GM18873 (cell line): ENCODE results near the gene PARD3.

Experiments used
- ATAC-seq: cut with Tn5 transposase; IDR thresholded peaks from one replicate; pipeline ENCODE4 v1.9.1; 2021; ENCODE audit warnings: mild to moderate bottlenecking, moderate library complexity, moderate number of reproducible peaks; ENCODE audit not compliant: unreplicated experiment, low FRiP score

Gene PARD3

DNA sequence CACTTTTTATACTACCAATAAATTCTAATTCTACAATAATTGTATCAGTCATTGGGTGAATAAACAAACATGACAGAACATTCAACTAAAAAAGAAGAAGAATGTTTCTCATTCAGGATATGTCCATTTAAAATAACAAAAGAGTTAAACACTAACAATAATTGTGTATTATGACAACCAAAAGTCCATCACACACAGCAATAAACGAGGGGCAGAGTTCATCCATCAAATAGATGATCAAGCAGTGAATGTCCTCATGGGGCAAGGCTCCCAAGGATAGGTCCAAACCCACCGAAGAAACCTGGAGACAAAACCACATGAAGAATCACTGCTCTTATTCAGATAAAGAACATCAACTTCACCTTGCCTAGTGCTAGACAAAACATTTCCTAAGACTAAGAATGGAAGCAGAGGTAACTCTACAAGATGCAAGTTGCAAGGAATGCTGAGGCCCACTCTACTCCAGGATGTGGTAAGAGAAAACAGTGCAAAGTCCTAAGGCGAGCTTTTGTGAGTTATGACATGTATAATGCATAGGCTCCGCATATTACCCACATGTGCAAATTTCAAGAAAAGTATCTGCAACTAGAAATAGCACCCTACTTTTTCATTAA is 115.1 kb downstream of the PARD3 start:
- no peak for ATAC-seq

GRCh38 chr10:34698979-34699378 is 116.1 kb downstream of the PARD3 start:
- ATAC-seq = no peak

GRCh38 chr10:34698248-34698831 is 116.8 kb downstream of the PARD3 start:
- ATAC-seq = no peak

DNA sequence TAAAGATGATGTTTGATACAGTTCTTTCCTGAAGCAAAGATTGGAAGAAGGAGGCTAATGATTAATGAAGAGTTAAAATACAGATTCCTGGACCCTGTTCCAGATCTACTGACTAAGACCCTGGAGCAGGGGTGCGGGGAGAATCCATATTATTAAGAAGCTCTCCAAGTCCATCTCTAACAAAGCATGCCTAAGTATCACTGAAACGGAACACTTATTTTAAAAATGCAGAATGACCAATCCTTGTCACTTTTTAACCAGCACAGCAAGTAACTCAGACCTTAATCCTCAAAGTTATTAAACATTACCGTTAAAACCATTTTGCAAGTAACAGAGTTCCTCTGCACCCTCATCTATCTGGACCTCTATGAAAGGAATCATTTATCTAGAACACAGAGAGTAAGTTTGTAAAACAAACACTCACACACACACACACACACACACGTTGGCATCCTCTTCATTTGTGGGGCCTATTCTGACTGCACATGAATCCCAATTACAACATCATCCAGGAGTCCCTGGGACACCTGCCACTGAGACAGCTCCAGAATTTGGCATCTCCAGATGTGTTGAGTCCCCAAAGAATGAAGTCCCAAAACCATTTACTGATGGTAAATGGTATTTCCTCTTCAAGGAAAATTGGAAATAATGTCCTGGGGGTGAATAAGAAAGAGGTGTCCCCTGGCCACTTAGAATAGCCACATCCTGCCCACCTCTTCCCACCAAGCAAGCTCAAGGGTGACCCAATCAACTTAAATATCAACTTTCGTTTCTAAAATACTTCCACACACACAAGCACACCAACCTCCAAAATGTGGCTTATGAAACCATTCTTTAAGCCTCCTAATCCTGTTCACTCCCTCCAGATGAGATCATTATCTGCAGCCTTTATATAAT is 117.5 kb downstream of the PARD3 start:
- ATAC-seq = no peak

GRCh38 chr10:34696423-34696822 is 118.7 kb downstream of the PARD3 start:
- ATAC-seq = no peak

GRCh38 chr10:34690383-34691049 is 124.6 kb downstream of the PARD3 start:
- ATAC-seq = no peak

DNA sequence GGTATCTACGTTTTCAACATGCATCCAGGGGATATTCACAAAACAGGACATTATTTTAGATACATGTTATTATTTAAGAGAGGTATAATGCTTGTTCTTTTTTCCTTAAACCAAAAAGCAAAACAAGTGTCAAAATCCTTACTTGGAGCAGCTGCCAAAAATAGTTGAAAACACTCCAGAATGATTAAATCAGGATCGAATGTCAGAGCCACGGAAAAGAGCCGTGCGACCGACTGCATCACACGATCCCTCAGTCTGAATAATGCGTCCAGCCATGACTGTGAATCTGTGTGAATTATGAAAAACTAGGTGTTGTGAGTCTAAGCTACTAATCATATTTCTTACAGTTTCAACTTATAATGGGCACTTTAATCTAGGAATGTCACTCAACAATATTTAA is 126.0 kb downstream of the PARD3 start:
- no peak for ATAC-seq

DNA sequence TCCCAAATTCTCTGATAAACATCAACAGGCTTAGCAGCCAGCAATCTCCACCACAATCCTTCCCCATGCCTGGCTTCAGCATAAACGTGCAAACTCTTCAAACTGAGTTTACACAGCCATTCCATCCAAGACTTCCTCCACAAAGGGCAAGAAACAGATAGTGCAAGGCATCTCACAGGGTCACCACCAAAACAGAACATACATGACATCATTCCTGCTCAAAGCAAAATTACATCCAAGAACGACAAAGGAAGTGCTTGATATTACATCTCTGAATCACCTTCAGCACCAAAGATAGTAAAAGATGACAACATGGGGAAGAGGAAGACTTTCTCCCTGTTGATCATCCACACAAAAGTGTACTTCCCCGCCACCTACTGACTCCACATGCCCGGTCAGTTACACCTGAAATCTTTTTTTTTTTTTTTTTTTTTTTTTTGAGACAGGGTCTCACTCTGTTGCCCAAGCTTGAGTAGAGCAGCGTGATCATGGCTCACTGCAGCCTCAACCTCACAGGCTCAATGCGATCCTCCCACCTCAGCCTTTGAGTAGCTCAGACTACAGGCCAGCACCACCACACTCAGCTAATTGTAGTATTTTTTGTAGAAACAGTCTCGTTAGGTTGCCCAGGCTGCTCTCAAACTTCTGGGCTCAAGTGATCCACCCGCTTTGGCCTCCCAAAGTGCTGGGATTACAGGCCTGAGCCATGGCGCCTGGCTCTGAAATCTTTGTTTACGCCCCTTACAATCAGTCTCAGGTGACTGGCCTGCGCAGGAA is 127.5 kb downstream of the PARD3 start:
- ATAC-seq = no peak

- ATAC-seq = no peak
Measured at GRCh38 chr10:34682580-34682979, 132.5 kb downstream of the PARD3 start.

DNA sequence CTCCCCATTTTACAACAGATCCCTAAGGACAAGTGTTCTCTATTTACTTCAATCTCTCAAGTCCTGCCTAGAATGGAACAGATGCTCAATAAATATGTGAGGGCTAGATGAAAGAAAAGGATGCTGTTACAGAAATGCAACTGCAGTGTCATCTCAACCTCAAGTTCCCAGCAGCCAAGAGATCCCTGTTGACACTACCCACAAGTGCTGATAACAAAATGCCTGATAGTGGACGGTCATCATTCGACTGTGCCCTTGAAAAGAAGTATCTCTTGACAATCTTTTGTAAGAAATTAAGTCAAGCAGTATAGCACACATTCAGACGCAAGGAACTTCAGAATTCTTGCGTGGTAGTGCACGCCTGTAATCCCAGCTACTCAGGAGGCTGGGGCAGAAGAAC is 133.2 kb downstream of the PARD3 start:
- no peak for ATAC-seq

DNA sequence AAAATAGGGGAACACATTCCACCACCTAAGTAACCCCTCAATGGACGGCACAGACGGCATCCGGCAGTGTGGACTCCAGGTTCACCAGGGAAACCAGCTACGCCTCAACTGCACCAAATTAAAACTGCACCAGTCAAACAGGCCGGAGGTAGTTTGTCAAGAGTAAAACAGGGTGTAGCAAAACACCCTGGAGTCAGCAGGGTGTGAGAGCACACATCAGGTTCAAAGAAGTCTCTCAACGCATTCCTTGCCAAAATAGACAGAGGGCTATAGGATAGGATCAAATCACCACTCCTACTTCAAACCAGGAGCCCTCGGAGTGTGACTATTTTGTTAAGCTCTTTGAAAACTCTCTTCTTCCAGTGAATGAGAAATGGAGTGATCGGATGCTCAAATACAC is 135.9 kb downstream of the PARD3 start:
- ATAC-seq = no peak

- no peak for ATAC-seq
Measured at GRCh38 chr10:34677591-34677990, 137.5 kb downstream of the PARD3 start.

DNA sequence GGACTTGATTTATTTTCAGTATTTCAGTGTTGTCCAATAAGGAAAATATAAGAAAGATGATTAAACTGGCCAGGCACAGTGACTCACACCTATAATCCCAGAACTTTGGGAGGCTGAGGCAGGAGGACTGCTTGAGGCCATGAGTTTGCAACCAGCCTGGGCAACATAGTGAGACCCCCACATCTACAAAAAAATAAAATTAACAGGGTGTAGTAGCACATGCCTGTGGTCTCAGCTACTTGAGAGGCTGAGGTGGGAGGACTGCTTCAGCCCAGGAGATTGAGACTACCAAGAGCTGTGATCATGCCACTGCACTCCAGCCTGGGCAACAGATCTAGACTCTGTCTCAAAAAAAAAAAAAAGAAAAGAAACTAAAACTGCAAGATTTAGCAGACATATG is 138.0 kb downstream of the PARD3 start:
- no peak for ATAC-seq

GRCh38 chr10:34674176-34674575 is 140.9 kb downstream of the PARD3 start:
- ATAC-seq = no peak

DNA sequence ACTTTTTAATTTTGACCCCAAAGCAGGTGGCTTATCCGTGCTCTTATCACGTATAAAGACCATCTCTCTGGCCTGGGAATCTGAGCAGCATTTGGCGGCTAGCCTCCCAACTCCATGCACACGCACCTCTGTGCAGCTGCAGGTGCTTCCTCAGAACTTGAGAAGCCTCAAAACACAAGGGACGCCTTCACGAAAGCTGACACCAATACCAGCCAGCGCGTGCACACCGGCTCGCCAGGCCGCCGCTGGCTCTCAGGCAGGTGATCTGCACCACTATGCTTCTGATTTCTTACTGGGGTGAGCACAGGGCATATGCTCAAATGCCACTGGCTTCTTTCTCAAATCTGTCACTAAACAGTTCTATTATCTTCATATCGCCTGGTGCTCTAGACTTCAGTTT is 145.0 kb downstream of the PARD3 start:
- no peak for ATAC-seq

GRCh38 chr10:34669079-34669478 is 146.0 kb downstream of the PARD3 start:
- no peak for ATAC-seq

DNA sequence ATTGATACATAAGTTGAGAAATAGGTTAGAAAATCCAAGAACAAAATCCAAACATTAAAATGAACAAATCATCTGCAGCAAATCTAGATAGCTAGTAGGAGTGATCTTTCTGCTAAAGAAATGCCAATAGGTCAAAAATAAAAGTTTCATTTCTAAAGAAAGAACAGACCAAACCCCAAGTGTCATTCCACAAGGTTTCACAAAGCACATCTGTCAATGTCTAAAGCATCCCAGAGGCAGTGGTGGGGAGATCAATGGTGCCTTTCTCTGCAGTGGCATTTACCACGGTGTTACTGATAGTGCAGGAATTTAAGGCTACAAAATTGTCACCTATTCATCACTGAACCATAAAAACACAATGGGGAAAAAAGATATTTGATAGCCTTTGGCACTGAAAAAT is 147.9 kb downstream of the PARD3 start:
- no peak for ATAC-seq

GRCh38 chr10:34666008-34666704 is 148.9 kb downstream of the PARD3 start:
- peak; percentile 68 for ATAC-seq

DNA sequence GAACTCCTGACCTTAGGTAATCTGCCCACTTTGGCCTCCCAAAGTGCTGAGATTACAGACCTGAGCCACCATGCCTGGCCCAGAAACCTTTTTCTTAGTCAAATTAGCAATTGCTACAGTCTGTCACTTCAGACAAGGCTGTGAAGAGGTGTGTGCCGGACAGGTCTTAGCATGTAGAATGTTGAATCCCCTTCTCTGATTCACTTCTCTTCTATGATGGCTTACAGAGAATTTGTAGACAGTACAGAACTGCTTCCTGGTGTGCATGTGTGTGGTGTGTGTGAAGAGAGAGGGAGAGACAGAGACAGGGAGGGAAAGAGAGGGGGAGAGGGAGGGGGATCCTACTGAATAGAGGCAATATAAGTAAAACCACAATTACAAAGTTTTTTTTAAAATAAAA is 150.4 kb downstream of the PARD3 start:
- no peak for ATAC-seq

DNA sequence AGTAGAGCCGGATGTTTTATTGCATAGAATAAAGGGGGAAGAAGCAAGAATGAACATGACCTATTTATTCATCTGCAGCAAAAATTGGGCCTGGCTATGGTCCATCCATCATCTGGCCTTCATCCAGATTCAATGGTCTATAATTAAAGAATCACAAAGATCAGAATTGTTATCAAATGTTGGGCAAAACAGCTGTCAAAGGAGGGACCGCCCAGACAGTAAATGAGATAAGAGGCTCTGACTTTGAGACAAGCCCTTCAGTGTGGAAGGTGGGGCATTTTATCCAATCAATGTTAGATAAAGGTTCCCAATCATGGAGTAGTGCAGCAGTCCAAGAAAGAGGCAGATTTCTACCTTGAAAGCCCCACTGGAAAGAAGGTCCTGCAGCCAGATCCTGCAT is 153.5 kb downstream of the PARD3 start:
- ATAC-seq = no peak
